Inflammatory macrophage treated with lipopolysaccharide for 1 hour (primary cell): Measurements from ENCODE around the gene QRSL1.
"Not testable (repeated sequence)": the region's sequence is repeated elsewhere in the genome, so short reads cannot be mapped to it uniquely, and the experiment has no call there.

ENCODE experiments used
- DNase-seq, 2 donors: peaks; one replicate each; pipeline ENCODE4 v3.0.0-alpha.2; 2020 to 2022

The QRSL1 gene

GRCh38 chr6:106685833-106686232 is 56.5 kb downstream of the QRSL1 start:
- no peak for DNase-seq

GRCh38 chr6:106688177-106688951 is 59.0 kb downstream of the QRSL1 start:
- DNase-seq: no peak

GRCh38 chr6:106692112-106692818 is 62.9 kb downstream of the QRSL1 start:
- peak in 1 of 2 donors; percentile 12 for DNase-seq

GRCh38 chr6:106692819-106693208 is 63.4 kb downstream of the QRSL1 start:
- no peak for DNase-seq

- DNase-seq: no peak
These were observed 64.0 kb downstream of the QRSL1 start for GRCh38 chr6:106693418-106693817.

GRCh38 chr6:106694343-106694742 is 65.0 kb downstream of the QRSL1 start:
- no peak for DNase-seq

GRCh38 chr6:106700581-106700980 is 71.2 kb downstream of the QRSL1 start:
- no peak for DNase-seq

GRCh38 chr6:106701201-106701600 is 71.8 kb downstream of the QRSL1 start:
- not testable (repeated sequence) for DNase-seq

- no peak for DNase-seq
These were observed 72.7 kb downstream of the QRSL1 start for GRCh38 chr6:106702046-106702445.

GRCh38 chr6:106702451-106703110 is 73.2 kb downstream of the QRSL1 start:
- no peak for DNase-seq

- no peak for DNase-seq
These were observed 74.9 kb downstream of the QRSL1 start for GRCh38 chr6:106704327-106704726.

GRCh38 chr6:106705156-106705555 is 75.8 kb downstream of the QRSL1 start:
- no peak for DNase-seq

- DNase-seq: no peak
These were observed 81.2 kb downstream of the QRSL1 start for GRCh38 chr6:106710580-106710979.

- DNase-seq: no peak
These were observed 84.9 kb downstream of the QRSL1 start for GRCh38 chr6:106714281-106714680.

- DNase-seq: no peak
These were observed 86.5 kb downstream of the QRSL1 start for GRCh38 chr6:106715922-106716321.

- no peak for DNase-seq
These were observed 87.6 kb downstream of the QRSL1 start for GRCh38 chr6:106716966-106717365.
